Hematopoietic multipotent progenitor cell treated with erythropoietin and hydrocortisone succinate and interleukin-3 and kit ligand, for 17 days (in vitro differentiated cells): ENCODE data around the gene SWAP70.
A peak's percentile ranks its signal among the peaks of the same experiment; 100 is the strongest.

Source experiments
- DNase-seq: peaks from one replicate; pipeline ENCODE4 v3.0.0-alpha.2; 2015; ENCODE audit warnings: low spot score

Gene SWAP70

GRCh38 chr11:9776203-9776602 is 112.3 kb downstream of the SWAP70 start:
- no peak for DNase-seq

GRCh38 chr11:9777066-9777465 is 113.2 kb downstream of the SWAP70 start:
- no peak for DNase-seq

- no peak for DNase-seq
These were observed 113.6 kb downstream of the SWAP70 start for GRCh38 chr11:9777525-9777924.

DNA sequence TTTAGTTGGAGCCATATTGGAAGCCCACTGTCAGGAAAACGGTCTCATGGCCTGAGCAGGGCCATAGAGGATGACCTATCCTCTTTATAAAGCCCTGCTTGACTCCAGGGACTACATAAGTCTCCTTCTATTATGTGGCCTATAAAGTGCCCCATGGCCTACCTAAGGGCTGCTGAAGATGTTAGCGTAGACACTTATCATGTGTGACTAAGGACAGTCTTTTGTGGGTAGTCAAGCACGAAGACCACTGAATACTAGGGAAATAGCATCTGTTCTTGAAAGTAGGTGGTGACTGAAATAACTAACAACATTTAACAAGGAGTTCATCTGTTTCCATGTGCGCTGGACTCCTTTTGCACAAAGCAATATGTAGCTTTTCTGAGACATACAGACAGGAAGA is 117.1 kb downstream of the SWAP70 start:
- no peak for DNase-seq

- peak; percentile 24 for DNase-seq
These were observed 120.1 kb downstream of the SWAP70 start for GRCh38 chr11:9783986-9784385.

DNA sequence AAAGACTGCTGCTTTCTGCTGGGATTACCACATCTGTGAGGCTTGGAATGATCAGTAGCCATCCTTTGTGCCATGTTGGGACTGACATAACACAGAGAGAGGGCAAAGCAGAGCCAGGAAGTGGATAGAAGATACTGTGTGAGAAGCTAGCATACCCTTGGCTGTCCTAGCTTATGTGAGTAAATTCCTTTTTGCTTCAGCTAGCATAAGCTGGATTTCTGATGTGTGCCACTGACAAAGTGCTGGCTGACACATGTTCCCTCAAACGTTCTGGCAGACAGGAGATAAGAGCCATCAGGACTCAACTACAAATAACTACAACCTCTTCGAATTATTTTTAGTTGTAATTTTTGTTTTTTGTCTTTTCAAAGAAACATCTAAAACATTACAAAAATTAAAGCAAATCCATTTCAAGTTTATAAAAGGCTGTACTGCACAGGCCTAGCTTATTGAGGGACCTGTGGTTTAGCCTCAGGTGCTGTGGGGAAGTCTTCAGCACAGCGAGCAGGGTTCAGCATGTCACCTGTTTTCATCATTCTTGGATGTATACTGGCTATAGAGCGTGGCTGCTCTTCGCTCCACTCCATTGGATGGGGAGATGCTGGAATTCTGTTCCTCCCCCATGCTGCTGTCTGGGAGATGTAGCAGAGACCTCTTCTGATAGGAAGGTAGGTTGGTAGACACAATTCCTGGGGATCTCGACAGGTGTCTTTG is 120.9 kb downstream of the SWAP70 start:
- peak; percentile 69 for DNase-seq

GRCh38 chr11:9787260-9787659 is 123.4 kb downstream of the SWAP70 start:
- no peak for DNase-seq

DNA sequence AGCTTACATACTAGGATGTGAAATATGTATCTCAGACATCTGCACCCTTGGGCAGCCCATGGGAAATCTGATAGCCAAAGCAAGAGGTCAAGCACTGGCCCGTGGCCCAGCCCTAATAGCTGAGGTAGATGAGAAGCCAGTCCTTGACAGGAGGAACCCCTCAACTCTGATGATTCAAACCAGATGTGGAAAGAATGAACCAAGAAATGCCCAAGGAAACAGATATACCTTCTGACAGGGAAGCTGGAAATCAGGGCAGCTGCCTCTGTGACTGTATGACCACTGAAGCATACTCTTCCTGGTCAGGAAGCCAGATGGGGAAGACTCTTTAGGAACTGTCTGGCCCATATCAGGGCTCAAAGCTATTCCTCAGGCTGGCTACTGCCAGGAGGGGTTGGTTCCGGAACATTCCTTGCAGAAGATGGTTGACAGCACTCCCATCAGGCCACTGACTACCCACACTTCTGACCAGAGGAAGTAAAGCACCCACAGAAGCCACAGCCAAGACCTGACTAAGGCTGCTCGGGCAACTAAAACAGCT is 124.2 kb downstream of the SWAP70 start:
- peak; percentile 9 for DNase-seq

GRCh38 chr11:9789910-9790309 is 126.0 kb downstream of the SWAP70 start:
- DNase-seq, result peak; percentile 81

DNA sequence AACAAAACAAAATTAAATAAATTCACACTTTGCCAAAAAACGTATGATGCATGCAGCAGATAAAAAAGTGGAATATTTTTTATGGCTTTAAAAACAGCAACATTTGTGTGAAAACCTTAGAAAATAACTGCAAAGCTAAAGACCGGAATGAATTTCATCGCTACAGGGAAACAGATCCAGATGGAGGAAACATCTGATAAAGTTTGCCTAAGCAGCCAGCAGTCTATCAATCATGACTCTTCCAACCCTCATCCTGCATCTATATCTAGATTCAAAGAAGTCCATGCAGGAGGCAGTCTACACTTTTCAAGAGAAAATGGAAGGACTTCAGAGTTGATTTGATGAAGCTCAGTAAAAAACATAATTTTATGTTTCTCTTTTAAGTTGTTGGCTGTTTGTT is 126.8 kb downstream of the SWAP70 start:
- DNase-seq, result peak; percentile 39

- no peak for DNase-seq
These were observed 132.4 kb downstream of the SWAP70 start for GRCh38 chr11:9796266-9796665.

- DNase-seq, result no peak
These were observed 133.0 kb downstream of the SWAP70 start for GRCh38 chr11:9796854-9797253.

- no peak for DNase-seq
These were observed 133.4 kb downstream of the SWAP70 start for GRCh38 chr11:9797300-9797699.

DNA sequence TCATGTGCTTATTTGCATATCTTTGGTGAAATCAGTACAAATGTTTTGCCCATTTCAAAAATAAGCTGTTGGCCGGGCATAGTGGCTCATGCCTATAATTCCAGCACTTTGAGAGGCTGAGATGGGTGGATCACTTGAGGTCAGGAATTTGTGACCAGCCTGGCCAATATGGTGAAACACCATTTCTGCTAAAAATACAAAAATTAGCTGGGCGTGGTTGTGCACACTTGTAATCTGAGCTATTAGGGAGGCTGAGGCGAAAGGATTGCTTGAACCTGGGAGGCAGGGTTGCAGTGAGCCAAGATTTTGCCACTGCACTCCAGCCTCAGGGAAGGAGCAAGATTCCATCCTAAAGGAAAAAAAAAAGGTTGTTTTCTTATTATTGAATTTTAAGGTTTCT is 136.0 kb downstream of the SWAP70 start:
- DNase-seq, result no peak

DNA sequence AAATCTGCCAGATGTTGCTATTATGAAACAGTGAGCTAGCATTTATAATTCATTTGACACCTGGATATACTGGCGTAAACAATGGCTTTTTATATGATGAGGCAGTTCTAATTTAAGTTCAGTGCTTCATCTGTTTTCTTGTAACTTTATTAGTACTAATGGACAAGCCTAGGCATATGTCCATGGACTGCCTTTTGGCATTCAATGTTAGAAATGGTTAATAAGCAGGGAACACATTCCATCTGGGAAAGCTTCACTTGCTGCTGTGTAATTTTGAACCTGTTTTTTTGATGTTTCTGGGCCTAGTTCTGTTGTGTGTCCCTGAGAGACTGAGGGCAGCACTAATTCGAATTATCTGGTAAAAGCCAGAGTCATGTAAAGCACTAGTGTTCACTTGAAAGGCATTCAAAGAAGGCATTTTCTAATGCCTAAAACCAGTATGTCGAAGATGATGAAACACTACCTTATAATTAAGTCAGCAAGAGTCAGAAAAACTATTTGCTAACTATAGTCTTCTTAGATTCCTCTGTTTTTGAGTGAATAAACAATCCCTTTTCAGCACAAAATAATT is 138.5 kb downstream of the SWAP70 start:
- DNase-seq, result no peak
